Spleen (tissue), 11 donors: ENCODE results near the gene NPBWR2. TPM values are rescaled to one million over a fixed set of nuclear protein-coding genes. Genes with fewer than 3 reads are reported as not detected.

Experiments used
- DNase-seq: peaks from one replicate; pipeline ENCODE4 v3.0.0-alpha.2; 2020
- H3K27ac ChIP-seq, 8 donors: fragments of 200-600 bp; sonication (generic) in 7 of 8; 1 replicate in 4 of 8; 2 replicates in 4 of 8; pipeline versions ENCODE4 v1.5.0 to v1.8.0; 2016 to 2021; ENCODE audit warnings: inconsistent platforms in 4 of 8, mild to moderate bottlenecking in 4 of 8, moderate library complexity in 1 of 8
- H3K27me3 ChIP-seq, 7 donors: fragments of 200-600 bp; sonication (generic) in 6 of 7; replicated peaks in 1 of 7; 1 replicate in 4 of 7; 2 replicates in 3 of 7; pipeline versions ENCODE4 v1.5.0 to v1.8.0; 2016 to 2021; ENCODE audit warnings: inconsistent platforms in 3 of 7, mild to moderate bottlenecking in 1 of 7
- H3K36me3 ChIP-seq, 6 donors: fragments of 200-600 bp; sonication (generic) in 5 of 6; 1 replicate in 4 of 6; 2 replicates in 2 of 6; pipeline versions ENCODE4 v1.5.0 to v1.8.0; 2016 to 2021; ENCODE audit warnings: inconsistent platforms in 2 of 6
- H3K4me1 ChIP-seq, 6 donors: fragments of 200-600 bp; sonication (generic) in 5 of 6; 1 replicate in 3 of 6; 2 replicates in 3 of 6; pipeline versions ENCODE4 v1.5.0 to v1.8.0; 2016 to 2021; ENCODE audit warnings: inconsistent platforms in 3 of 6
- H3K4me3 ChIP-seq, 8 donors: fragments of 200-600 bp; sonication (generic) in 7 of 8; 1 replicate in 4 of 8; 2 replicates in 4 of 8; pipeline versions ENCODE4 v1.5.0 to v1.8.0; 2016 to 2021; ENCODE audit warnings: inconsistent platforms in 4 of 8, mild to moderate bottlenecking in 4 of 8, moderate library complexity in 2 of 8
- H3K9me3 ChIP-seq, 8 donors: fragments of 200-600 bp; sonication (generic) in 7 of 8; 1 replicate in 4 of 8; 2 replicates in 4 of 8; pipeline versions ENCODE4 v1.5.0 to v1.8.0; 2016 to 2021; ENCODE audit warnings: inconsistent platforms in 4 of 8
- CTCF ChIP-seq, 11 experiments: fragments of 200-600 bp in 7 of 11; fragments of 450-650 bp in 4 of 11; sonication (generic) in 4 of 11; IDR thresholded peaks in 8 of 11; conservative IDR thresholded peaks in 3 of 11; 1 replicate in 7 of 11; 2 replicates in 4 of 11; pipeline versions ENCODE4 v1.4.0 to v1.8.0; 2016 to 2021; ENCODE audit warnings: antibody characterized with exemption in 11 of 11, inconsistent platforms in 4 of 11, mild to moderate bottlenecking in 1 of 11
- POLR2A ChIP-seq, 3 donors: fragments of 450-650 bp; IDR thresholded peaks; one replicate each; pipeline ENCODE4 v1.5.1; 2017; ENCODE audit warnings: antibody characterized with exemption in 3 of 3, mild to moderate bottlenecking in 1 of 3
- POLR2AphosphoS5 ChIP-seq, 3 donors: sonication (generic); formaldehyde crosslinking; IDR thresholded peaks; one replicate each; pipeline ENCODE4 v1.5.1; 2017; ENCODE audit warnings: antibody characterized with exemption in 3 of 3
- WGBS, 5 donors: extraction: QIAGEN DNeasy Blood & Tissue Kit in 3 of 5; methylation state at CpG; one replicate each; pipeline versions ENCODE4 v1.1.5 to v1.1.7; 2013 to 2018; 5-methylcytosine and 5-hydroxymethylcytosine counted together
- intact Hi-C: fragments of 100-400 bp; cut with DNase I; formaldehyde crosslinking; loops from one replicate; pipeline ENCODE4 v1.15.0; 2023; ENCODE audit warnings: low total_unique reads
- polyA plus RNA-seq, 3 donors: library from polyadenylated mRNA; stranded (reverse); fragments of 200-250 nt; gene quantifications; one replicate each; pipeline ENCODE4 v1.2.1, GENCODE V29; 2013
- total RNA-seq, 7 donors: library from RNA; depleted of rRNA in 3 of 7; stranded (reverse); fragments of >200 nt in 3 of 7; fragmentation: NEBNext Ultra II Directional in 4 of 7; extraction: Animal tissue kit (Norgen Biotek cat#: 25700) in 4 of 7; gene quantifications; one replicate each; pipeline versions ENCODE4 v1.1.0 to v1.2.1, GENCODE V29; 2016 to 2021
- donor health status: healthy with polysubstance abuse.
- donor health status: DM: no; HTN: no; CAD: no; lungs with moderate emphysema.
- donor health status: DM: no; HTN: no; CAD: no.
- donor health status: Bipolar disorder and iron deficiency.
- donor health status: healthy.
- donor health status: DM: no; HTN: no; CAD: no.
- donor health status: DM: yes; HTN: yes; CAD: no.

Gene NPBWR2
- total and polyA plus RNA-seq, 10 donors: 0.26 TPM; not detected in 9

GRCh38 chr20:64064145-64064698, 43.1 kb downstream of the NPBWR2 start:
- 33 to 72% (median 61%) methylated on average over 10 to 12 of the region's 12 CpGs for WGBS, 5 donors
- Histone ChIP-seq H3K4me1 (peaks cover 28 to 72% (median 68%) of the 10 kb centered on the region in 6 donors), H3K36me3 (no peaks in the 10 kb centered on the region), H3K27me3 (no peaks in the 10 kb centered on the region), H3K9me3 (no peaks in the 10 kb centered on the region), H3K27ac (peak overlapping the region in 5 of 8 donors; percentile 75 to 88 (median 84)), H3K4me3 (peak overlapping the region in 7 of 8 donors; percentile 65 to 98 (median 88))
- DNase-seq: no peak
- TF ChIP-seq CTCF (IDR thresholded peaks at IDR 0.05 in 8 of 11, conservative IDR thresholded peaks at IDR 0.05 in 3 of 11): no peak
- peak in 1 of 3 donors; percentile 3 for TF ChIP-seq POLR2AphosphoS5 (IDR thresholded peaks at IDR 0.05)
- intact Hi-C loops: loop anchor here (5.0 kb wide), 1 partner anchor 82 kb away; the partner anchor contains the start of gene PRPF6

- no peak for DNase-seq
- Histone ChIP-seq H3K36me3 (no peaks in the 10 kb centered on the region), H3K4me1 (peaks cover 24 to 68% (median 63%) of the 10 kb centered on the region in 6 donors), H3K27ac (peak overlapping the region; percentile 55 to 88 (median 82)), H3K27me3 (no peaks in the 10 kb centered on the region), H3K4me3 (peak overlapping the region; percentile 50 to 98 (median 88)), H3K9me3 (no peaks in the 10 kb centered on the region)
- TF ChIP-seq CTCF (IDR thresholded peaks at IDR 0.05 in 8 of 11, conservative IDR thresholded peaks at IDR 0.05 in 3 of 11) (no peak), POLR2A (IDR thresholded peaks at IDR 0.05) (no peak), POLR2AphosphoS5 (IDR thresholded peaks at IDR 0.05) (peak in 2 of 3 donors; percentile 4 to 42)
- intact Hi-C loops: loop anchor here (5.0 kb wide), 1 partner anchor 81 kb away; the partner anchor contains the start of gene PRPF6
- WGBS, 5 donors: 3 to 11% (median 5%) methylated on average over 26 to 51 of the region's 51 CpGs
These were observed 43.8 kb downstream of the NPBWR2 start for GRCh38 chr20:64063389-64064144.

- H3K27me3 ChIP-seq: no peaks in the 10 kb centered on the region
- H3K27ac ChIP-seq: peak within 1 kb of the TSS; percentile 55 to 88 (median 82)
- H3K36me3 ChIP-seq: no peaks in the 10 kb centered on the region
- H3K4me1 ChIP-seq: peaks cover 21 to 68% (median 63%) of the 10 kb centered on the region in 6 donors
- H3K4me3 ChIP-seq: peak within 1 kb of the TSS; percentile 50 to 98 (median 88)
- no peaks in the 10 kb centered on the region for H3K9me3 ChIP-seq
- TF ChIP-seq POLR2A (IDR thresholded peaks at IDR 0.05) (peak in 2 of 3 donors; percentile 21 to 22), CTCF (IDR thresholded peaks at IDR 0.05 in 8 of 11, conservative IDR thresholded peaks at IDR 0.05 in 3 of 11) (peak in 2 of 11 experiments; percentile 8 to 27), POLR2AphosphoS5 (IDR thresholded peaks at IDR 0.05) (peak; percentile 91 to 93 (median 92))
- peak; percentile 99 for DNase-seq
- intact Hi-C loops: loop anchor here (5.0 kb wide), 1 partner anchor 80 kb away; the partner anchor contains the start of gene PRPF6
- WGBS, 5 donors: 7 to 62% (median 10%) methylated on average over 4 to 85 of the region's 85 CpGs
These were observed 44.6 kb downstream of the NPBWR2 start, which contains the start of gene TCEA2 for GRCh38 chr20:64062596-64063388. Gene TCEA2, plus strand, starts transcription at chr20:64063198. Its CDS starts 115 bp downstream, at chr20:64063313.
